ENCODE measurements around the gene NCBP3.

- TF ChIP-seq CTCF (IDR thresholded peaks at IDR 0.05; ENCODE audit: low read depth, low read length) (no peak), MAX (IDR thresholded peaks at IDR 0.05; ENCODE audit: low read depth, low read length) (no peak)
Observed at GRCh38 chr17:3754458-3755334, 91.3 kb downstream of the NCBP3 start.
